PC-9 (cell line): ENCODE measurements around the gene COL4A6.

Experiments used
- CTCF ChIP-seq: fragments of 200-600 bp; sonication (generic); conservative IDR thresholded peaks from 2 replicates; pipeline ENCODE4 v1.6.1; 2017; ENCODE audit warnings: mixed run types, antibody characterized with exemption, mild to moderate bottlenecking, moderate library complexity
- EZH2 ChIP-seq: fragments of 200-600 bp; sonication (generic); IDR thresholded peaks from 2 replicates; pipeline ENCODE4 v1.8.0; 2017; ENCODE audit warnings: antibody characterized with exemption, low read depth

GRCh38 chrX:108123591-108124366 is 314.4 kb downstream of the COL4A6 start:
- TF ChIP-seq CTCF (no peak), EZH2 (no peak)
